SKM-1 (cell line): ENCODE data around the gene TNFRSF1B.
"Not testable (repeated sequence)": the region's sequence is repeated elsewhere in the genome, so short reads cannot be mapped to it uniquely, and the experiment has no call there.

Experiments
- DNase-seq: peaks from one replicate; lab custom pipeline; 2025; ENCODE audit not compliant: unreplicated experiment; lab: John Stamatoyannopoulos, UW

TNFRSF1B gene

DNA sequence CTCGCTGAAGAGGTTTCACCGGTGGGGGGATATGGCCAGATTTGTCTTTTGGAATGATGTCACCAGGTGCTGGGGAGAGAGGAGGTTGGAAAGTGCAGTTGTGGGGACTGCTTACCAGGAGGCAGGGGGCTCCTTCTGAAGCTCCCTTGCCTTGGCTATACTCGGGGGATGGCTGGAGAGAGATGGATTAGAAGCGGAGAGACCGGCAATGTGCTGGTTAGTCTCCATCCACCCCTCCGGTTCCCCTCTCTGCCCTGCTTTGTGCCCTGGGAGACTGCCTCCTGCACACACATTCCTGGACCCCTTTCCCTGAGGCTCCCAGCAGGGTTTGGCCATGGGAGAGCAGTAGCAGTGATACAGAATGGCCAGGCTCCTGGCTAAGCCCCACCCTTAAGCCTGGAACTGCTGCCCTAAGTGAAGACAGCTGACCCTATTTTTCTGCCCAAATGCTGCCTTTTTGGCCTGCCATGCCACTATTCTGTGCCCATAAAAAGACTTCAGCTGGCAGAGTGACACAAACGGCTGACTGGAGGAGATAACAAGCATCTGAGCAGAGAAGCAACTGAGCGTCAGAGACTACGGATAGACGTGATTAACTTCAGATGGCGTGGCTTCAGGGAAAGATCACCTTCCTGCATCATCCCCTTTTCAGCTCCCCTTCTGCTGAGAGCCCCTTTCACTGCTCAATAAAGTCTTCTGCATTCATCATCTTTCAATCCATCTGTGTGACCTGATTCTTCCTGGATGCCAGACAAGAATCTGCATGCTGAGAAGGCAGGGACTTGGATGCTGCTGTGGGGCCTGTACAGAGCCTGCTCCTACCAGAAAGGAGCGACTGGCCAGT lies 48.5 kb downstream of the TNFRSF1B start:
- DNase-seq = no peak

DNA sequence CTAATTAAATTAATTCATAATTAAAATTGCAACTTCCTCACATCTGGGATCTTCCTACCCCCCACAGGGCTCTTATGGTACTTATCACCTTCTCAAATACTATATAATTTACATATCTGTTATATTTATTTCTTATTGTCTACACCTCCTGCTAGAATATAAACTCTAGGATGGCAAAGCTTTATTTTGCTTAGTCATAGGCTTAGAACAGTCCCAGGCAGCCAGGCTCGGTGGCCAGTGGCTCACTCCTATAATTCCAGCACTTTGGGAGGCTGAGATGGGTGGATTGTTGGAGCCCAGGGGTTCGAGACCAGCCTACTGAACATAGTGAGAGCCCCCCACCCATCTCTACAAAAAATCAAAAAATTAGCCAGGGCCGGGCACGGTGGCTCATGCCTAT lies 53.0 kb downstream of the TNFRSF1B start:
- DNase-seq = no peak

- DNase-seq = no peak
These were observed 54.1 kb downstream of the TNFRSF1B start for GRCh38 chr1:12220890-12221289.

GRCh38 chr1:12222700-12223099 lies 55.9 kb downstream of the TNFRSF1B start:
- not testable (repeated sequence) for DNase-seq

DNA sequence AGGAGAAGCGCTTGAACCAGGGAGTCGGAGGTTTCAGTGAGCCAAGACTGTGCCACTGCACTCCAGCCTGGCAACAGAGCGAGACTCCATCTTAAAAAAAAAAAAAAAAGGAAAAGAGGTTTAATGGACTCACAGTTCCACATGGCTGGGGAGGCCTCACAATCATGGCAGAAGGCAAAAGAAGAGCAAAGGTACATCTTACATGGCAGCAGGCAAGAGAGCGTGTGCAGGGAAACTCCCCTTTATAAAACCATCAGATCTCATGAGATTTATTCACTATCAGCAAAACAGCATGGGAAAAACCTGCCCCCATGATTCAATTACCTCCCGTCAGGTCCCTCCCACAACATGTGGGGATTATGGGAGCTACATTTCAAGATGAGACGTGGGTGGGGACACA lies 57.3 kb downstream of the TNFRSF1B start:
- DNase-seq = not testable (repeated sequence)

GRCh38 chr1:12228979-12229378 lies 62.2 kb downstream of the TNFRSF1B start:
- DNase-seq = no peak

DNA sequence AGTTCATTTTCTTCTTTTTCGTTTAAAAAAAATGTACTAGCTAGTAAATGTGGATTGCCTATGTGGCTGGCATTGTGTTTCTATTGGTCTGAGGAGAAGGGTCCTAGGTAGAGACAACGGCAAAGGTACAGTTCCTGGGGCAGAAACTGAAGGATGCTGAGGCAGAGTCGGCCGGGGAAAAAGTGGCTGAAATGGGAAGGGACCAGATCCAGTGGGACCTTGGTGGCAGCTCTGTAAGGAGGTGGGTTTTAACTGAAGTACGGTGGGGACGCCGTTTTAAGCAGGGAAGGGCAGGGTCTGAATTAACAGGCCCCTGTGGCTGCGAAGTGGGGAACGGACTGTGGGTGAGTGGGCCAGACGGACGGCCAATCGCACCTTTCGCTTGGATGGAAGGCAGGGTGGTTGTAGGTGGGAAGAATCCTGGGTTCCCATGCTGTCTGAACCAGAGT lies 62.6 kb downstream of the TNFRSF1B start:
- no peak for DNase-seq

DNA sequence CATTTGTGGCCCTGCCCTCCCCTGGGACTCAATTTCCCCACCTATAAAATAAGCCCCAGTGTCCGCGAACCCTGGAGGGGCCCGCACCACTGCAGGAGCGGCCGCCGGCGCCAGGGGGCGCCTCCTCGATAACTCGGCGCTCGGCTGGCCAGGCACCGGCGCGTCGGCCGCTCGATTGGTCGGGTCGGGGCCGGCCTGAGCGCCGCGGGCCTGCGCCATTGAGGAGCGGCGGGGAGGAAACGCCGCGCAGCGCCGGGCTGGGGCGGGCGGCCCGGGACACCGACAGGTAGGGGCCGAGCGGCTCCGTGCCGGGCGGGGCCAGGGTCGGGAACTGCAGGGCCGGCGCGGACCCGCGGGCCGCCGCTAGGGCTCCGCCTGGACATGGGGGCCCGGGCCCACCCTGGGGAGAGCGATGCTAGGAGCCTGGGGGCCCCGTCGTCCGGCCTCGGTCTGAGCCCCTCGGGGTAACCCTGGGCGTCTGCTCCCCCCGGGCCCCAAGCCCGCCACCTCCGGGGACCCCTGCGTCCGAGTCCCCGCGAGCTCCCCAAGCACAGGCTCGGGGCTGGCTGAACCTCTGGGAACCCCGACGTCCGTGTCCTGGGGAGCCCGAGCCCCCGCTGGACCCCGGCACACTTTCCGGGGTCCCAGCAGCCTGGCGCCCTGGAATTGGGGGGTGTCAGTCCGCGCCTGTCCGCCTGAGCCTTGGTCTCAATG lies 63.2 kb downstream of the TNFRSF1B start, which contains the start of gene VPS13D:
Gene VPS13D (plus strand): TSS at position 196 of the 714 bp plus-strand sequence. CDS start 4,237 bp downstream, outside the sequence.
- peak; percentile 61 for DNase-seq

DNA sequence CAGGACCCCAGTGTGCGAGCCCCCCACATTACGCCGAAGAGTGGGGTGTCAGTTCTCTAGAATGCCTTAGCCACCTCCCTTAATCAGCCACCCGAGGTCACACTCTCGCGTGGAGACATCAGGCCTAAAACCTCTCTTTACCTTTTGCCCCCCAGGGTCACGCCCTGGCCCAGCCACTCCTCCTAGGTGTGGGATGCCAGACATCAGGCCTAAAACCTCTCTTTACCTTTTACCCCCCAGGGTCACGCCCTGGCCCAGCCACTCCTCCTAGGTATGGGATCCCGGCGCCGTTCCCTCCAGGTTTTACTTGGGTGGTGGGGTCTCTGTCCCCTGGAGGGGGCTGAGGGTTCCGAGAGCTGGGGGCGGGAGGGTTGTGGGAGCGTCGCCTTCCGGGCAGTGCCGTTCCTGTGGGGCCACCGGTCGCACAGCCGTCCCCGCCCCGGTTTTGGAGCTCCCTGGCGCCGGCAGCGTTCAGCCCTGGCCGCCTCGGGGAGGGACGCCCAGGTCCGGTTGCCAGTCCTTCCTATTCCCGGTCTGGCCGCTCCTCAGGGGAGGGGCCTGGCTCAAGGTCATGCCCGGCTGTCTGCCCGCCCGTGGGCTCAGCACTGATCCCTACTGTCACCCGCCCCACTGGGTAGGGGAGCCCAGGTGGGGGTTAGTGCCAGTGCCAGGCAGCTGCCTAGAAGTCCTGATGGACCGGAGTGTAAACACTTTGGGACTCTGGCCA lies 63.9 kb downstream of the TNFRSF1B start:
- no peak for DNase-seq

- DNase-seq = no peak
These were observed 64.4 kb downstream of the TNFRSF1B start for GRCh38 chr1:12231276-12231595.

DNA sequence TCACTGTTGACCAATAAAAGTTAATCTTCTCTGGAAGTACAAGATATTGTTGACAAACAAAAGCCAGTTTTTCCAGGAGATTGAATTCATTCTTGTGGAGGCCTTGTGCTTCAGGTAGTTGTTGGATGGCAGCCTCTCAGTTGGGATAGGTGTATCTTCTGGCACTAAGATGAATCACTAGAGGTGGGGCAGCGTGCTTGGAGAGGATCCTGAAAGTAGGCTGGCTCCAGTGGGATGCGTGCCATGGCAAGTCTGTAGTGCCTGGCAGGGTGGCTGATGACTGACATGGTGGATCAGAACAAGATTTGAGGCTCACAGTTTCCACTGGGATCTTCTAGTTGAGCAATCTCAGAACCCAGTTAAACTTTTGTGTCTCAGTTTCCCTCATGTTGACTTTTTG lies 65.4 kb downstream of the TNFRSF1B start:
- DNase-seq = no peak

GRCh38 chr1:12244078-12244477 lies 77.3 kb downstream of the TNFRSF1B start:
- no peak for DNase-seq

DNA sequence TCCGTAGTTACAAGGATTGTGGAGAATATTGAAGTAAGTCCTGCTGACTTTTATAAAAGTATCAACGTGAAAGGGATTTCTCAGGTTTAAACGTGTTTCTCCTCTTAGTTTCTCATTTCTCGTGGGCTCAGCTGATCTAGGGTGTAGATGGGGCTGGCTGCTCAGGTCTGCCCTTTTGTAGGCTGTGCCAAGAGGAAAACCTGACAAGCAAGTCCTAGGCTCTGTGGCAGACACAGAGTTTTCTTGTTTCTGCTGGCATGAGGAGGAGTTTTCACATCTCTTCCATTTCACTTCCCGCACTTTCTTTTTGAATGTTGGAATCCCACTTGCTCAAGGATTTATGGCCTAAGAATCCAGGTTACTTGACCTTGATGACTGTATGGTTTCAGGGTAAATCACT lies 77.8 kb downstream of the TNFRSF1B start:
- no peak for DNase-seq

DNA sequence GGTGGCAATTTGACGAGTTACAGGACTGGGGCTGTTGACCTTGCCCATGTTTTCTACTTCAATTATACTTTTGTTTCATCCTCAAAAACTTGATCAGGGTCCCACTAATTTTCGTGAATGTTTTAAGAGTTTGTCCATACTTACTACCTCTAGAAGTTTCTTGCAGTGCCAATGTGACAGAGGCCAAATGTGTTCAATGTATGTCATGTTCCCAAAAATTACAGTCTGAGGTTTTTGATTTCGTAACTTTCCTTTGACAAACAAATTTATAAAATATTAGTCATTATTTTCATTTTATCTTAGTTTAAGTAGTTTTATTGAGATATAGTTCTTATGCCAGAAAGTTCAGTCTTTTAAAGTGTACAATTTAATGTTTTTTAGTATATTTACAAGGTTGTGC lies 78.3 kb downstream of the TNFRSF1B start:
- DNase-seq = no peak

DNA sequence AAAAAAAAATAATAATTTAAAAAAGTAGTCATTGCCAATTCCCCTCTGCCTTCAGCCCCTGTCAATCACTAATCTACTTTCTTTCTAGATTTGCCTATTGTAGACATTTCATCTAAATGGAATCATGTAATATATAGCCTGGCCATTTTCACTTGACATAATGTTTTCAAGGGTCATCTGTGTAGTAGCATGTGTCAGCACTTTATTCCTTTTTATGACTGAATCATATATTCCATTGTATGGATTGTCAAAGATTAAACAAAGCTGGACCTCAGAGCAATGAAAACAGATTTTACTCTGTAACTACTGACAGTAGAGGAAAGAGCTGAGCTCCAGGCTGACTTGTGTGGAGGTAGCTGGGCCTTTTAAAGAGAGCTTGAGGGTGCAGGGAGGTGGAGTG lies 78.9 kb downstream of the TNFRSF1B start:
- DNase-seq = no peak

DNA sequence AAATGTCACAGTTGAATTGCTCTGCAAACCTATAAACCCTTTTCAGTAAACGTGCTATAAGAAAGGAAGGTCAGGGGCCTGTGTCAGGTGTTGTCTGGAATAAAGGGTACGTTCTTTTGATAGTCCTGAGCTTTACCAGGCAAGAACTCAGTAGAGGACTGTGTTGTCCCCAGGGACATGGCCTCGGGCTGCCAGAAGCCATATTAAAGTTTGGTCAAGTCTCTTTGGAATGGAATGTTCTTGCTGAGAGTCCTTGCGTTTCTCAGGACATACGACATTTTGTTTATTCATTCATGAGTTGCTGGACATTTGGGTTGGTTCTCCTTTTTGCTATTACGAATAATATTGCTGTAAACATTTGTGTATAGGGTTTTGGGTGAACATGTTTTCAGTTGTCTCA lies 79.8 kb downstream of the TNFRSF1B start:
- DNase-seq = no peak

- DNase-seq = no peak
These were observed 82.4 kb downstream of the TNFRSF1B start for GRCh38 chr1:12249181-12249580.

- DNase-seq = no peak
These were observed 83.0 kb downstream of the TNFRSF1B start for GRCh38 chr1:12249748-12250147.

GRCh38 chr1:12251442-12251841 lies 84.7 kb downstream of the TNFRSF1B start:
- no peak for DNase-seq

DNA sequence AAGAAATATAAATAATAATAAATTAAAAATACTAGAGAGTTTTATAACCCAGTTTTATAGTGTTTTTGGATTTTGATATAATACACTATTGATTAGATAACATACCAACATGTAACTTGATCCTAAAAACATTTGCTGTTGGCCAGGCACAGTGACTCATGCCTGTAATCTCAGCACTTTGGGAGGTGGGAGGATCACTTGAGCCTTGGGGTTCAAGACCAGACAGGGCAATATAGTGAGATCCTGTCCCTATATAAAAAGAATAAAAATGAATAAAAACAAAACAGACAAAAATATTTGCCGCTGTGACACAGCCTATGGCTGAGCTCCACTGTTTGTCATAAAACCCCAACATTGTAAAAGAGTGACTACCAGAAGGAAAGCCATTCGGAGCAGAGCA lies 89.1 kb downstream of the TNFRSF1B start:
- no peak for DNase-seq

DNA sequence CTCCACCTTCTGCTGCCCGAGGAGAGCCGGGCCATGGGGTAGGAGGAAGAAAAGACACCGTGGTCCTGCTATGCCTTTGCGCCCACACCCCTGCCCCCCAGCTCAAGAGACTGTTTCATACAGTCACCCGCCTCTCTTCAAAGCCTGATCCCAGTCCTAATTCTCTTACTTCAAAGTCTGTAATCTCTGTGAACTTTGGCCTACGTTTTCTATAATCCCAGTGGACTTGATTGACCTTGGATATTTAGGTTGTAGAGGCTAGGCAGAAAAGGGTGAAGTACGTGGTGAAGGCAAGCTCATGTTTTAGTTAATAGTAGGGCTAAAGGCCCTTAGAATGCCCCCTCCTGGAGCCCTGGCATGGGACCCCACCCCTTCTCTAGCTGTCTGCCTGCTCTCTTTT lies 91.5 kb downstream of the TNFRSF1B start:
- DNase-seq = no peak
